Astrocyte (in vitro differentiated cells and primary cell): ENCODE data around the gene SLC16A1. TPM values are rescaled to one million over a fixed set of nuclear protein-coding genes. Genes with fewer than 3 reads are reported as not detected.

Experiments
- DNase-seq: peaks from one replicate; pipeline ENCODE4 v3.0.0-alpha.2; 2010; ENCODE audit warnings: low read depth
- FAIRE-seq: peaks from 2 replicates; lab custom pipeline; 2011; peaks lifted over from hg19 to GRCh38; lab: Jason Lieb, UNC
- H2AFZ ChIP-seq: 2 replicates; pipeline ENCODE4 v1.6.0; 2012; ENCODE audit warnings: low read depth, low read length, inconsistent platforms
- H3K27ac ChIP-seq: 2 replicates; pipeline ENCODE4 v1.5.1; 2011; ENCODE audit warnings: low read depth, low read length, inconsistent platforms
- H3K27me3 ChIP-seq: 2 replicates; pipeline ENCODE4 v1.6.0; 2011; ENCODE audit warnings: low read length, inconsistent platforms; ENCODE audit not compliant: insufficient read depth
- H3K36me3 ChIP-seq: 2 replicates; pipeline ENCODE4 v1.5.1; 2011; ENCODE audit warnings: low read length, inconsistent platforms; ENCODE audit not compliant: insufficient read depth
- H3K4me1 ChIP-seq: 2 replicates; pipeline ENCODE4 v1.5.1; 2011; ENCODE audit warnings: low read length, inconsistent platforms; ENCODE audit not compliant: insufficient read depth
- H3K4me2 ChIP-seq: 2 replicates; pipeline ENCODE4 v1.6.0; 2012; ENCODE audit warnings: low read length, inconsistent platforms
- H3K4me3 ChIP-seq: 2 replicates; pipeline ENCODE4 v1.5.1; 2011; ENCODE audit warnings: low read depth, mild to moderate bottlenecking, low read length, inconsistent platforms; ENCODE audit not compliant: insufficient read depth
- H3K79me2 ChIP-seq: 2 replicates; pipeline ENCODE4 v1.6.0; 2012; ENCODE audit warnings: mild to moderate bottlenecking, low read length, inconsistent platforms; ENCODE audit not compliant: insufficient read depth
- H3K9ac ChIP-seq: 2 replicates; pipeline ENCODE4 v1.6.0; 2012; ENCODE audit warnings: mild to moderate bottlenecking, low read length, inconsistent platforms
- H3K9me3 ChIP-seq: 2 replicates; pipeline ENCODE4 v1.5.1; 2012; ENCODE audit warnings: low read depth, mild to moderate bottlenecking, low read length, inconsistent platforms; ENCODE audit not compliant: insufficient read depth
- H4K20me1 ChIP-seq: 2 replicates; pipeline ENCODE4 v1.6.0; 2012; ENCODE audit warnings: low read length, inconsistent platforms; ENCODE audit not compliant: insufficient read depth
- H3K27ac Mint-ChIP-seq: one replicate; pipeline ENCODE4 v1.8.0; 2021; ENCODE audit warnings: mild to moderate bottlenecking, mixed read lengths; ENCODE audit not compliant: unreplicated experiment
- H3K27me3 Mint-ChIP-seq: one replicate; pipeline ENCODE4 v1.8.0; 2021; ENCODE audit warnings: low read depth, mixed read lengths; ENCODE audit not compliant: unreplicated experiment
- H3K36me3 Mint-ChIP-seq: one replicate; pipeline ENCODE4 v1.8.0; 2021; ENCODE audit warnings: low read depth, mixed read lengths; ENCODE audit not compliant: unreplicated experiment
- H3K4me1 Mint-ChIP-seq: one replicate; pipeline ENCODE4 v1.8.0; 2021; ENCODE audit warnings: low read depth, mixed read lengths; ENCODE audit not compliant: unreplicated experiment
- H3K4me3 Mint-ChIP-seq: one replicate; pipeline ENCODE4 v1.8.0; 2021; ENCODE audit warnings: mild to moderate bottlenecking, moderate library complexity, mixed read lengths; ENCODE audit not compliant: unreplicated experiment
- H3K9me3 Mint-ChIP-seq: one replicate; pipeline ENCODE4 v1.8.0; 2021; ENCODE audit warnings: mild to moderate bottlenecking, mixed read lengths; ENCODE audit not compliant: unreplicated experiment
- CTCF ChIP-seq: IDR thresholded peaks from 2 replicates; pipeline ENCODE4 v1.5.1; 2011; ENCODE audit warnings: low read depth, mild to moderate bottlenecking, inconsistent platforms, low read length, moderate library complexity; ENCODE audit not compliant: insufficient read depth
- EZH2 ChIP-seq: IDR thresholded peaks from 2 replicates; pipeline ENCODE4 v1.6.1; 2012; ENCODE audit warnings: mild to moderate bottlenecking, low read length, inconsistent platforms; ENCODE audit not compliant: insufficient read depth
- total RNA-seq: library from RNA; stranded (reverse); gene quantifications from 2 replicates; pipeline ENCODE4 v1.2.1, GENCODE V29; 2021

SLC16A1 gene
- total RNA-seq, 1 donor from 2014 or later, result 153 TPM

GRCh38 chr1:112933820-112934571, 22.0 kb downstream of the SLC16A1 start:
- Histone ChIP-seq H3K36me3 (no peaks in the 10 kb centered on the region), H3K79me2 (peaks cover 77% of the 10 kb centered on the region), H3K4me3 (no peak overlapping the region), H2AFZ (no peak overlapping the region), H4K20me1 (peaks cover 26% of the 10 kb centered on the region), H3K9me3 (no peaks in the 10 kb centered on the region), H3K4me1 (peaks cover 8% of the 10 kb centered on the region), H3K27me3 (no peaks in the 10 kb centered on the region), H3K27ac (peak overlapping the region; percentile 51), H3K4me2 (no peak overlapping the region), H3K9ac (no peak overlapping the region)
- peaks cover 1% of the 10 kb centered on the region for H3K36me3 Mint-ChIP-seq
- H3K9me3 Mint-ChIP-seq, result no peaks in the 10 kb centered on the region
- H3K27ac Mint-ChIP-seq, result peak overlapping the region; percentile 97
- TF ChIP-seq EZH2, result no peak
- TF ChIP-seq CTCF, result no peak
- no peak for FAIRE-seq
- H3K4me3 Mint-ChIP-seq, result peak overlapping the region; percentile 51
- H3K4me1 Mint-ChIP-seq, result peaks cover 37% of the 10 kb centered on the region
- no peaks in the 10 kb centered on the region for H3K27me3 Mint-ChIP-seq
- DNase-seq, result no peak

- FAIRE-seq, result no peak
- Histone ChIP-seq H3K79me2 (peaks cover 61% of the 10 kb centered on the region), H3K4me3 (no peak overlapping the region), H2AFZ (no peak overlapping the region), H3K27ac (no peak overlapping the region), H3K4me1 (no peaks in the 10 kb centered on the region), H3K9me3 (no peaks in the 10 kb centered on the region), H4K20me1 (peaks cover 22% of the 10 kb centered on the region), H3K9ac (no peak overlapping the region), H3K27me3 (no peaks in the 10 kb centered on the region), H3K36me3 (peaks cover 5% of the 10 kb centered on the region), H3K4me2 (no peak overlapping the region)
- Mint-ChIP-seq H3K36me3 (peaks cover 4% of the 10 kb centered on the region), H3K4me1 (peaks cover 9% of the 10 kb centered on the region), H3K9me3 (no peaks in the 10 kb centered on the region), H3K27me3 (no peaks in the 10 kb centered on the region), H3K27ac (no peak overlapping the region), H3K4me3 (no peak overlapping the region)
- no peak for DNase-seq
- TF ChIP-seq CTCF (no peak), EZH2 (no peak)
Measured at GRCh38 chr1:112929979-112930378, 26.0 kb downstream of the SLC16A1 start.

- H3K36me3 ChIP-seq, result peaks cover 7% of the 10 kb centered on the region
- no peaks in the 10 kb centered on the region for H3K9me3 ChIP-seq
- TF ChIP-seq EZH2 (no peak), CTCF (no peak)
- no peaks in the 10 kb centered on the region for H3K4me1 ChIP-seq
- H3K27ac Mint-ChIP-seq, result no peak overlapping the region
- H3K4me2 ChIP-seq, result no peak overlapping the region
- H3K27me3 Mint-ChIP-seq, result no peaks in the 10 kb centered on the region
- H3K9ac ChIP-seq, result no peak overlapping the region
- H3K36me3 Mint-ChIP-seq, result peaks cover 13% of the 10 kb centered on the region
- H3K9me3 Mint-ChIP-seq, result no peaks in the 10 kb centered on the region
- H3K4me3 Mint-ChIP-seq, result no peak overlapping the region
- no peak overlapping the region for H3K4me3 ChIP-seq
- FAIRE-seq (no peak), DNase-seq (no peak)
- no peak overlapping the region for H2AFZ ChIP-seq
- no peaks in the 10 kb centered on the region for H3K27me3 ChIP-seq
- H3K79me2 ChIP-seq, result peaks cover 47% of the 10 kb centered on the region
- no peaks in the 10 kb centered on the region for H3K4me1 Mint-ChIP-seq
- H3K27ac ChIP-seq, result no peak overlapping the region
- peaks cover 18% of the 10 kb centered on the region for H4K20me1 ChIP-seq
Measured at GRCh38 chr1:112927462-112927990, 28.5 kb downstream of the SLC16A1 start.
